Hypothalamus (tissue), 51 donors: ENCODE measurements around the gene HEMGN.
A peak's percentile ranks its signal among the peaks of the same experiment; 100 is the strongest.

Source experiments
- DNase-seq, 51 donors: peaks; one replicate each; lab custom pipeline; 2025; lab: John Stamatoyannopoulos, UW

Gene HEMGN

DNA sequence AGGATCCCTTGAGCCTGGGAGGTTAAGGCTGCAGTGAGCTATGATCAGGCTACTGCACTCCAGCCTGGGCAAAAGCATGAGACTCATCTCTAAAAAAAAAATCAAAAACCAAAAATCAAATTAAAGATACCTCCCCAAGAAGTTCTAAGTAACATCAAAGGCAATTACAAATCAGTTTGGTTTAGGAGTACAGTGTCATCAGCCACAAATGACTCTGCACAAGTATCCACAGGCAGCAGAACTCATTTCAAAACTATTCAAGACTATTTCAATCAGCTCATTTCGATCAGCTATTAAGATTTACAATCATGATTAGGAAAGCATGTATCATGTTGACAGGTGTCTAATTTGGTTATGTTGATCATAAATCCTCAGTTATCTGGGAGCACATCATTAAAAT is 34.8 kb downstream of the HEMGN start:
- no peak for DNase-seq

DNA sequence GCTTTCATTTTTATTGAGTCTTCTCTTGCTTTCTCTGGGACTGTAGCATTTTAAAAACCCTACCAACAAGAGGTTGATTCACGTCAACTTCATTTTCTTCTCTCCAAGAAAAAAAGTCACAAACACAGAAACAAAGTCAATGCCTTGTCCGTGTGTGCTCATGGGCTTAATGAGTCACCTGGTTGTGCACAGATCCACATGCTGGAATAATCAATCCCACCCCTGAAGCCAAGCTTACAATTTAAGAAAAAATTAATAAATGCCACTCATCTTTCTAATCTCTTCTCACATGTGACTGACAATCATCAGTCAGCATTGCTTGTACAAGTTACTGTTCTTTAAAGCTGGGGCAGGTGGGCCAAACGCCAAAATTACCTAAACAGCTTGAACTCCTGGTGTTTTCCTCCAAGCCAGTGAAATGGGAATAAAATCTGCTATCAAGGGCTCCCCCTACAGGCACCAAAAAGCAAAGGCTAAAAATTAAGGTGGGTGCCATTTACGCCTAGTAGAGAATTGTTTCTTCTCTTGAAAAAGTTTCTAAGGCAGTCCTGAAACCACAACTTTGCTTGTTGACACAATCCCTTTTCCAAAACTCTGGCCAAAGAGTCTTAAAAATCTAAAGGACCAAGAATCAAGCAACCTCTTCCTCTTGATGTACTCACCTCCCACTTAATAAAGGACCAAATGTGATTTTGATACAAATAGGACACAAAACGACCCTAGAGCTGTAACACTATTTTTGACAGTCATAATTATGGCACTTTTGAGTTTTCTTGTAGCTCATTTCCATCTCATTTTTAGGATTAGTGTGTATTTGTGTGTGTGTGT is 37.0 kb downstream of the HEMGN start:
- peak in 5 of 51 donors; percentile 3 to 13 (median 9) for DNase-seq

- no peak for DNase-seq
Measured at GRCh38 chr9:97900103-97900737, 37.8 kb downstream of the HEMGN start.

GRCh38 chr9:97895695-97896332 is 42.2 kb downstream of the HEMGN start:
- no peak for DNase-seq

- DNase-seq: no peak
Measured at GRCh38 chr9:97895211-97895610, 42.8 kb downstream of the HEMGN start.

DNA sequence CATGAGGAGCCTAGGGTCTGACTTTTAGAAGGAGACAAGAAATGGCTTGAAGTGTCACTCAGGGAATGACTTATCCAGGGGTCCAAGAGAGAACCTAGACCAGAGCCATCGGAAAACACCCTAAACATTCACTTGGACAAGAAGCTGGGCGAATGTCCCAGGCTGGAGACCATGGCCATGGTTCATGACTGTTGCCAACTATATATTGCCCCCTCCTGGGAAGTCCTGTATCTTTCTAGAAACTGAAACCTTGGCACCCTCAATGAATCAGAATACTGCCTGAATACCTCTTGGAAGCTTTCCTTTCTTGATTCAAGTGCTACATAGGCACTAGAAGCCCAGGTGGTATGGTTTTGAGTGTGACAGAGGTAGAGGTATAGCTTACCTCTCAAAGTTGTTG is 45.6 kb downstream of the HEMGN start:
- no peak for DNase-seq

- DNase-seq: no peak
Measured at GRCh38 chr9:97891736-97892135, 46.2 kb downstream of the HEMGN start.

GRCh38 chr9:97889941-97890887 is 47.8 kb downstream of the HEMGN start:
- DNase-seq: no peak

DNA sequence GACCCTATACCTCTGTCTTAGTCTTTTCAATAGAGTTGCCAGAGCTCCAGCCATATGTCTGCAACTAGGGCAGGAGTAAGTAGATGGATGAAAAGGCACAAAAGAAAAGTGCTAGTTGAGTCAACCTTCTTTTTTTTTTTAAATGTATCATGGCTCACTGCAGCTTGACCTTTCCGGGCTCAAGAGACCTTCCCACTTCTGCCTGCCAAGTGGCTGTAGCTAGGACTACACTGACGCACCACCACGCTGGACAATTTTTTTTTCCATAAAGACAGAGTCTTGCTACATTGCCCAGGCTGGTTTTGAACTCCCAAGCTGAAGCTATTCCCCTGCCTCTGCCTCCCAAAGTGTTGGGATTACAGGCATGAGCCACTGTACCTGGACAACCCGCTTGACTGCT is 57.6 kb downstream of the HEMGN start:
- no peak for DNase-seq
